HG02571 (cell line): ENCODE results near the gene ATXN8OS.
"Not testable (repeated sequence)": the region's sequence is repeated elsewhere in the genome, so short reads cannot be mapped to it uniquely, and the experiment has no call there.

Experiments used
- ATAC-seq: cut with Tn5 transposase; IDR thresholded peaks from one replicate; pipeline ENCODE4 v1.9.1; 2021; ENCODE audit warnings: mild to moderate bottlenecking, moderate library complexity; ENCODE audit not compliant: unreplicated experiment

ATXN8OS gene

GRCh38 chr13:70107498-70108281 is at the start of gene ATXN8OS:
ATXN8OS (plus strand) TSS chr13:70107826.
- no peak for ATAC-seq

- no peak for ATAC-seq
Measured at GRCh38 chr13:70080012-70080411, 27.6 kb upstream of the ATXN8OS start.

GRCh38 chr13:70087247-70087646 is 20.4 kb upstream of the ATXN8OS start:
- no peak for ATAC-seq

GRCh38 chr13:70088926-70089325 is 18.7 kb upstream of the ATXN8OS start:
- ATAC-seq = no peak

GRCh38 chr13:70090036-70090723 is 17.4 kb upstream of the ATXN8OS start:
- ATAC-seq = no peak

- no peak for ATAC-seq
Measured at GRCh38 chr13:70098669-70099068, 9.0 kb upstream of the ATXN8OS start.

- ATAC-seq = no peak
Measured at GRCh38 chr13:70104481-70104880, 3.1 kb upstream of the ATXN8OS start.

- no peak for ATAC-seq
Measured at GRCh38 chr13:70107125-70107497, 515 bp upstream of the ATXN8OS start.

GRCh38 chr13:70108356-70109105 is 905 bp downstream of the ATXN8OS start, which contains the start of gene KLHL1:
KLHL1 (minus strand) TSS chr13:70108452; CDS start chr13:70107699, 753 bp downstream.
- ATAC-seq = no peak

- no peak for ATAC-seq
Measured at GRCh38 chr13:70117338-70117905, 9.8 kb downstream of the ATXN8OS start.

GRCh38 chr13:70125693-70126092 is 18.1 kb downstream of the ATXN8OS start:
- no peak for ATAC-seq

GRCh38 chr13:70128098-70128497 is 20.5 kb downstream of the ATXN8OS start:
- ATAC-seq = no peak

GRCh38 chr13:70142658-70143057 is 35.0 kb downstream of the ATXN8OS start:
- ATAC-seq = not testable (repeated sequence)

- no peak for ATAC-seq
Measured at GRCh38 chr13:70162141-70162540, 54.5 kb downstream of the ATXN8OS start.

GRCh38 chr13:70170689-70171088 is 63.1 kb downstream of the ATXN8OS start:
- no peak for ATAC-seq

GRCh38 chr13:70171151-70171550 is 63.5 kb downstream of the ATXN8OS start:
- ATAC-seq = no peak

GRCh38 chr13:70172946-70173597 is 65.4 kb downstream of the ATXN8OS start:
- no peak for ATAC-seq

GRCh38 chr13:70173598-70173959 is 66.0 kb downstream of the ATXN8OS start:
- no peak for ATAC-seq

- ATAC-seq = no peak
Measured at GRCh38 chr13:70178346-70178745, 70.7 kb downstream of the ATXN8OS start.
